Endothelial cell of umbilical vein (primary cell): ENCODE measurements around the gene KRTAP6-1. TPM values are rescaled to one million over a fixed set of nuclear protein-coding genes. Genes with fewer than 3 reads are reported as not detected.

ENCODE experiments used
- BruUV-seq: library from RNA; stranded (reverse); fragments of 400-500 nt; replicated peaks from 2 replicates; lab custom pipeline; 2021; lab: Mats Ljungman, UMichigan
- CTCF ChIA-PET: fragments of 300-600, 350-600 bp; sonication (Branson Sonifier 250); formaldehyde crosslinking; loops from one replicate; lab custom pipeline; 2021; ENCODE audit warnings: antibody characterized with exemption, inconsistent platforms; lab: Charles Lee
- POLR2A ChIA-PET: fragments of 300-600, 350-600 bp; sonication (Branson Sonifier 250); formaldehyde crosslinking; loops from one replicate; lab custom pipeline; 2021; ENCODE audit warnings: antibody characterized with exemption, inconsistent platforms; lab: Charles Lee
- DNase-seq: peaks from one replicate; pipeline ENCODE4 v3.0.0-alpha.2; 2011; ENCODE audit warnings: low read depth, low spot score
- FAIRE-seq: peaks from 2 replicates; lab custom pipeline; 2011; peaks lifted over from hg19 to GRCh38; lab: Jason Lieb, UNC
- H2AFZ ChIP-seq: 2 replicates; pipeline ENCODE4 v1.6.0; 2012; ENCODE audit warnings: low read depth, low read length, control low read depth, inconsistent platforms
- H3K27ac ChIP-seq: 2 replicates; pipeline ENCODE4 v1.5.1; 2011; ENCODE audit warnings: low read depth, mild to moderate bottlenecking, control low read depth, low read length, moderate library complexity; ENCODE audit not compliant: insufficient read depth
- H3K27me3 ChIP-seq, 2 experiments: 2 replicates each; pipeline versions ENCODE4 v1.6.0 to v1.6.1; 2011; ENCODE audit warnings: low read length in 2 of 2, mixed read lengths in 1 of 2; ENCODE audit not compliant: control insufficient read depth in 2 of 2, insufficient read depth in 2 of 2
- H3K36me3 ChIP-seq, 2 experiments: 2 replicates in 1 of 2; 3 replicates in 1 of 2; pipeline ENCODE4 v1.5.1; 2011; ENCODE audit warnings: low read length in 2 of 2, mild to moderate bottlenecking in 1 of 2, moderate library complexity in 1 of 2; ENCODE audit not compliant: control insufficient read depth in 2 of 2, insufficient read depth in 2 of 2; ENCODE audit errors: extremely low read depth in 1 of 2
- H3K4me1 ChIP-seq: 3 replicates; pipeline ENCODE4 v1.5.1; 2011; ENCODE audit warnings: mild to moderate bottlenecking, low read length; ENCODE audit not compliant: control insufficient read depth, insufficient read depth; ENCODE audit errors: extremely low read depth
- H3K4me2 ChIP-seq: 2 replicates; pipeline ENCODE4 v1.6.1; 2011; ENCODE audit warnings: low read length, control low read depth, mixed read lengths; ENCODE audit not compliant: insufficient read depth
- H3K4me3 ChIP-seq, 3 experiments: fragments of 200-600 bp in 1 of 3; sonication (generic), shearing (Covaris generic) in 1 of 3; replicated peaks in 1 of 3; 2 replicates each; pipeline ENCODE4 v1.5.1; 2011 to 2016; ENCODE audit warnings: control low read depth in 3 of 3, low read length in 3 of 3, mild to moderate bottlenecking in 2 of 3, inconsistent platforms in 1 of 3, low read depth in 1 of 3, moderate library complexity in 1 of 3; ENCODE audit not compliant: insufficient read depth in 1 of 3
- H3K79me2 ChIP-seq: 2 replicates; pipeline ENCODE4 v1.6.0; 2012; ENCODE audit warnings: low read length, inconsistent platforms; ENCODE audit not compliant: control insufficient read depth, insufficient read depth
- H3K9ac ChIP-seq: replicated peaks from 2 replicates; pipeline ENCODE3; 2011; ENCODE audit warnings: low read length, control low read depth; ENCODE audit not compliant: insufficient read depth; ENCODE audit errors: extremely low read depth
- H3K9me1 ChIP-seq: replicated peaks from 3 replicates; pipeline ENCODE4 v1.6.0; 2011; ENCODE audit warnings: mild to moderate bottlenecking, low read length; ENCODE audit not compliant: control insufficient read depth, insufficient read depth; ENCODE audit errors: extremely low read depth
- H3K9me3 ChIP-seq: replicated peaks from 2 replicates; pipeline ENCODE4 v1.5.1; 2012; ENCODE audit warnings: low read length, inconsistent platforms; ENCODE audit not compliant: control insufficient read depth, insufficient read depth
- H4K20me1 ChIP-seq: replicated peaks from 2 replicates; pipeline ENCODE3; 2011; ENCODE audit warnings: mild to moderate bottlenecking, low read length; ENCODE audit not compliant: control insufficient read depth, insufficient read depth; ENCODE audit errors: extremely low read depth
- CTCF ChIP-seq, 2 donors: IDR thresholded peaks; 1 replicate in 1 of 2; 2 replicates in 1 of 2; pipeline ENCODE4 v1.5.1; 2011; ENCODE audit warnings: low read length in 2 of 2, mild to moderate bottlenecking in 2 of 2, moderate library complexity in 2 of 2, control low read depth in 1 of 2, inconsistent platforms in 1 of 2, low read depth in 1 of 2; ENCODE audit not compliant: insufficient read depth in 1 of 2; ENCODE audit errors: extremely low read depth in 1 of 2
- EZH2 ChIP-seq: IDR thresholded peaks from 2 replicates; pipeline ENCODE4 v1.6.1; 2012; ENCODE audit warnings: borderline replicate concordance, low read depth, mild to moderate bottlenecking, moderate library complexity, low read length, inconsistent platforms; ENCODE audit not compliant: severe bottlenecking
- FOS ChIP-seq: IDR thresholded peaks from 2 replicates; pipeline ENCODE4 v1.6.1; 2011; ENCODE audit warnings: mild to moderate bottlenecking, low read length, moderate library complexity, borderline replicate concordance; ENCODE audit not compliant: insufficient read depth
- GATA2 ChIP-seq: IDR thresholded peaks from 2 replicates; pipeline ENCODE4 v1.7.0; 2011; ENCODE audit warnings: low read depth, mild to moderate bottlenecking, moderate library complexity, mixed read lengths, low read length; ENCODE audit not compliant: insufficient read length, insufficient read depth
- JUN ChIP-seq: IDR thresholded peaks from 2 replicates; pipeline ENCODE4 v1.6.1; 2011; ENCODE audit warnings: borderline replicate concordance, low read depth; ENCODE audit not compliant: insufficient read length, insufficient read depth
- MYC ChIP-seq: IDR thresholded peaks from one replicate; pipeline ENCODE4 v1.6.1; 2011; ENCODE audit warnings: mild to moderate bottlenecking, low read depth, low read length
- POLR2A ChIP-seq: IDR thresholded peaks from 2 replicates; pipeline ENCODE4 v1.6.1; 2012; ENCODE audit warnings: low read depth, mild to moderate bottlenecking, control low read depth, low read length
- POLR2AphosphoS5 ChIP-seq: IDR thresholded peaks from 2 replicates; pipeline ENCODE4 v1.6.1; 2012; ENCODE audit warnings: low read depth, mild to moderate bottlenecking, control low read depth, low read length, moderate library complexity; ENCODE audit not compliant: insufficient read depth
- dilution Hi-C: fragments of 300-500 bp; cut with MboI; formaldehyde crosslinking; loops from one replicate; pipeline ENCODE4 v1.15.0; 2019; ENCODE audit warnings: low sequenced_read_pairs; ENCODE audit not compliant: extremely low pct_ligation_motif_present
- intact Hi-C: fragments of 100-400 bp; cut with micrococcal nuclease; formaldehyde crosslinking; loops from one replicate; pipeline ENCODE4 v1.10.0; 2022
- polyA plus RNA-seq, 4 experiments: library from polyadenylated mRNA; depleted of rRNA in 3 of 4; stranded (reverse) in 3 of 4; unstranded in 1 of 4; fragments of >200 nt; gene quantifications; 2 replicates each; pipeline versions ENCODE4 v1.2.1 to v1.2.3, GENCODE V29; 2011 to 2012; ENCODE audit warnings: missing spikeins in 1 of 4
- total RNA-seq: library from RNA; stranded (reverse); gene quantifications from 2 replicates; pipeline ENCODE4 v1.2.3, GENCODE V29; 2021
- TF ChIP-seq, protein P1 (sequence below): IDR thresholded peaks from 2 replicates; pipeline ENCODE4 v1.6.1; 2011; ENCODE audit not compliant: insufficient read depth, insufficient read length

The KRTAP6-1 gene
- total and polyA plus RNA-seq, 2 donors (not counting 3 experiments of a cell fraction or from before 2014, with no cell fraction given): not detected

DNA sequence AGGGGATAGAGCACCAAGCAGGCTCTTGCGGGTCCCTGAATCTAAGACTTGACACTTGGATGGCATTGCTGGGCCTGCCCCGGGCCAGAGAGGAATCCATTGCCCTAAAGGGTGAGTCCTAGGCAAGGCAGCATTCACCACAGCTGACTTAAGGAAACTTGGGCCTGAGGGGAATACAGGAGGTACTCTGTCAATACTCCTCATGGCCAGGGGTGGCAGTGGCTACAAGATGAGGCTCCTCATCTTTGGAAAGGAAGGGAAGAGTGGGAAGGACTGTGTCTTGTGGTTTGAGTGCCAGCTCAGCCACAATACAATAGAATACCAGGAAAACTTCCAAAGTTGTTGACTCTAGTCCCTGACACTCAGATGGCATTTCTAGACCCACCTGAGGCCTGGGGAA is 7.8 kb downstream of the KRTAP6-1 start:
- H3K27me3 ChIP-seq: no peaks in the 10 kb centered on the region
- no peak overlapping the region for H3K4me3 ChIP-seq
- ChIA-PET CTCF (no interaction called here), POLR2A (no interaction called here)
- H3K4me1 ChIP-seq: no peaks in the 10 kb centered on the region
- H3K9ac ChIP-seq: no peak overlapping the region
- peaks cover 2% of the 10 kb centered on the region for H3K9me3 ChIP-seq
- H3K4me2 ChIP-seq: no peak overlapping the region
- BruUV-seq: no TSS peak
- dilution Hi-C loops: no loop called here
- no peak for TF ChIP-seq CTCF (IDR thresholded peaks at IDR 0.05; ENCODE audit: extremely low read depth in 1 of 2, insufficient read depth in 1 of 2, low read depth in 1 of 2, low read length in 2 of 2)
- TF ChIP-seq MYC: no peak
- TF ChIP-seq POLR2AphosphoS5: no peak
- no peak for TF ChIP-seq EZH2
- no peak for TF ChIP-seq GATA2
- no peak for TF ChIP-seq POLR2A
- TF ChIP-seq JUN: no peak
- TF ChIP-seq, protein P1, sequence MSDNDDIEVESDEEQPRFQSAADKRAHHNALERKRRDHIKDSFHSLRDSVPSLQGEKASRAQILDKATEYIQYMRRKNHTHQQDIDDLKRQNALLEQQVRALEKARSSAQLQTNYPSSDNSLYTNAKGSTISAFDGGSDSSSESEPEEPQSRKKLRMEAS: no peak
- no peak for TF ChIP-seq FOS
- no peaks in the 10 kb centered on the region for H3K36me3 ChIP-seq
- H3K79me2 ChIP-seq: no peaks in the 10 kb centered on the region
- FAIRE-seq: no peak
- H3K9me1 ChIP-seq: no peaks in the 10 kb centered on the region
- intact Hi-C loops: no loop called here
- no peak overlapping the region for H2AFZ ChIP-seq
- no peaks in the 10 kb centered on the region for H4K20me1 ChIP-seq
- H3K27ac ChIP-seq: no peak overlapping the region
- no peak for DNase-seq
